Psoas muscle (tissue), 8 donors: Measurements from ENCODE around the gene TEFM. TPM values are rescaled to one million over a fixed set of nuclear protein-coding genes. Genes with fewer than 3 reads are reported as not detected.

Source experiments
- ATAC-seq, 4 donors: fragments of 200-7000 bp; cut with Tn5 transposase; one replicate each; pipeline ENCODE4 v1.9.1; 2020; ENCODE audit warnings: moderate library complexity in 3 of 4, mild to moderate bottlenecking in 2 of 4
- DNase-seq, 2 donors: peaks; one replicate each; pipeline ENCODE4 v3.0.0-alpha.2; 2020
- H3K27ac ChIP-seq: fragments of 200-600 bp; one replicate; pipeline ENCODE4 v1.8.0; 2022
- H3K27me3 ChIP-seq, 3 donors: fragments of 200-600 bp in 1 of 3; one replicate each; pipeline versions ENCODE4 v1.6.1 to v1.8.0; 2013 to 2022; ENCODE audit warnings: low read length in 2 of 3, mild to moderate bottlenecking in 2 of 3, moderate library complexity in 1 of 3; ENCODE audit not compliant: insufficient read depth in 3 of 3
- H3K36me3 ChIP-seq, 2 donors: fragments of 200-600 bp in 1 of 2; one replicate each; pipeline versions ENCODE4 v1.6.1 to v1.8.0; 2013 to 2022; ENCODE audit warnings: low read depth in 1 of 2, mild to moderate bottlenecking in 1 of 2, moderate library complexity in 1 of 2; ENCODE audit not compliant: insufficient read depth in 1 of 2
- H3K4me1 ChIP-seq: fragments of 200-600 bp; one replicate; pipeline ENCODE4 v1.8.0; 2022
- H3K4me3 ChIP-seq: fragments of 200-600 bp; one replicate; pipeline ENCODE4 v1.8.0; 2022; ENCODE audit warnings: mild to moderate bottlenecking
- H3K9me3 ChIP-seq: fragments of 200-600 bp; one replicate; pipeline ENCODE4 v1.8.0; 2022
- WGBS, 3 donors: extraction: QIAGEN DNeasy Blood & Tissue Kit; methylation state at CpG; one replicate each; pipeline versions ENCODE4 v1.1.6 to v1.1.7; 2013; 5-methylcytosine and 5-hydroxymethylcytosine counted together
- intact Hi-C, 2 donors: fragments of 100-400 bp; cut with DNase I; formaldehyde crosslinking; loops; one replicate each; pipeline versions ENCODE4 v1.11.0 to v1.14.2; 2022
- polyA plus RNA-seq, 3 donors: library from polyadenylated mRNA; stranded (reverse); fragments of 200-250 nt; gene quantifications; one replicate each; pipeline ENCODE4 v1.2.3, GENCODE V29; 2013
- total RNA-seq, 4 donors: library from RNA; stranded (reverse); fragmentation: NEBNext Ultra II Directional in 2 of 4; extraction: Animal tissue kit (Norgen Biotek cat#: 25700) in 2 of 4; gene quantifications; one replicate each; pipeline versions ENCODE4 v1.2.1 to v1.2.4, GENCODE V29; 2021 to 2023
- TF ChIP-seq, protein P1 (sequence below): fragments of 200-600 bp; IDR thresholded peaks from one replicate; pipeline ENCODE4 v1.8.0; 2022; ENCODE audit warnings: antibody characterized with exemption
- donor health status: healthy with polysubstance abuse.
- donor health status: DM: no; HTN: no; CAD: no; lungs with moderate emphysema.
- donor health status: Bipolar disorder and iron deficiency.
- donor health status: healthy.
- donor health status: DM: yes; HTN: yes; CAD: no.
- donor health status: DM: no; HTN: no; CAD: no.
- donor health status: DM: no; HTN: no; CAD: no.
- donor health status: DM: yes; HTN: yes; CAD: no.

The TEFM gene
- total and polyA plus RNA-seq, 7 donors, result 8.0 to 37.0 (median 10.9) TPM

DNA sequence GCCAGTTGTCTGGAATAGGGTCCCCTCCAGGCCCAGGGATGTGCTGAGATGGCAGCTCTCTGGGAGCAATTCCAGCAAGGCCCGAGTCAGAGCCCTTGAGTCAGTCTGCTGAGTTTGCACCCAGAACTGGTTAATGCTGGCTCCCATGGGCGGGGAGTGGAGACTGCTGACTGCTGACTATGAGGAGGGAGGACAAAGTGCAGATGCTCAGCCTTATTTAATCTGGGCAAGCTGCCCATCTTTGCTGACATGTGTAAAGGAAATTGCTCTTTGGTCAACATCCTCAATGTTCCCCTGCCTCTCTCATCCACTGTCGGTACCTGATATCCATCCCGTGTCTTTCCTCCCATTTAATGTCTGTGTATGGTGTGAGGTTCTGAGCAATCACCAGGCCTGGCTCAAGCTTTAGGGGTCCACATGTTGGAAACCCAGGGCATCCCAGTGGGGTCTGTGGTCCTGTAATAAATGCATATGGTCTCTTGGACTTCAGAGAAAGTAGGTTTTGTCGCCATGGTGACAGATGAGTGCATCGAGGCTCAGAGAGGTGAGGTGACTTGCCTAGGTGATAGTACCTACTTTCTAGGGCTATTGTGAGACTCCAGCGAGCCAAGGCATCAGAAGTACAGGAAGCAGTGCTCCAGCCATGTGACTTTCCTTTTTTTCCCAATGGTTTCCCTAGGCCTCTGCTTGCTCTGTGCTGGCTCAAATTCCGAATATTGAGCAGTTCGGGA is 44.8 kb upstream of the TEFM start:
- DNase-seq (peak; percentile 57 to 75), ATAC-seq (peak in 3 of 4 donors; percentile 55 to 61 (median 57))
- Histone ChIP-seq H3K4me1 (no peaks in the 10 kb centered on the region), H3K4me3 (no peak overlapping the region), H3K27me3 (no peaks in the 10 kb centered on the region), H3K36me3 (no peaks in the 10 kb centered on the region), H3K27ac (no peak overlapping the region), H3K9me3 (no peaks in the 10 kb centered on the region)
- WGBS, 3 donors, result 58 to 69% (median 67%) methylated on average over 9 of the region's 9 CpGs
- TF ChIP-seq, protein P1, sequence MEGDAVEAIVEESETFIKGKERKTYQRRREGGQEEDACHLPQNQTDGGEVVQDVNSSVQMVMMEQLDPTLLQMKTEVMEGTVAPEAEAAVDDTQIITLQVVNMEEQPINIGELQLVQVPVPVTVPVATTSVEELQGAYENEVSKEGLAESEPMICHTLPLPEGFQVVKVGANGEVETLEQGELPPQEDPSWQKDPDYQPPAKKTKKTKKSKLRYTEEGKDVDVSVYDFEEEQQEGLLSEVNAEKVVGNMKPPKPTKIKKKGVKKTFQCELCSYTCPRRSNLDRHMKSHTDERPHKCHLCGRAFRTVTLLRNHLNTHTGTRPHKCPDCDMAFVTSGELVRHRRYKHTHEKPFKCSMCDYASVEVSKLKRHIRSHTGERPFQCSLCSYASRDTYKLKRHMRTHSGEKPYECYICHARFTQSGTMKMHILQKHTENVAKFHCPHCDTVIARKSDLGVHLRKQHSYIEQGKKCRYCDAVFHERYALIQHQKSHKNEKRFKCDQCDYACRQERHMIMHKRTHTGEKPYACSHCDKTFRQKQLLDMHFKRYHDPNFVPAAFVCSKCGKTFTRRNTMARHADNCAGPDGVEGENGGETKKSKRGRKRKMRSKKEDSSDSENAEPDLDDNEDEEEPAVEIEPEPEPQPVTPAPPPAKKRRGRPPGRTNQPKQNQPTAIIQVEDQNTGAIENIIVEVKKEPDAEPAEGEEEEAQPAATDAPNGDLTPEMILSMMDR, result no peak
- intact Hi-C loops, result no loop called here

GRCh38 chr17:30950189-30950588 is 44.2 kb upstream of the TEFM start:
- no peaks in the 10 kb centered on the region for H3K4me1 ChIP-seq
- DNase-seq, result peak in 1 of 2 donors; percentile 34

GRCh38 chr17:30947796-30948195 is 41.8 kb upstream of the TEFM start:
- H3K4me1 ChIP-seq, result no peaks in the 10 kb centered on the region
- no peak overlapping the region for H3K27ac ChIP-seq
- no peaks in the 10 kb centered on the region for H3K36me3 ChIP-seq
- WGBS, 3 donors, result 94 to 96% (median 95%) methylated on average over 5 of the region's 5 CpGs
- H3K4me3 ChIP-seq, result no peak overlapping the region
- intact Hi-C loops, result no loop called here
- H3K27me3 ChIP-seq, result no peaks in the 10 kb centered on the region
- DNase-seq (peak in 1 of 2 donors; percentile 9), ATAC-seq (no peak)
- TF ChIP-seq, protein P1, result no peak
- no peaks in the 10 kb centered on the region for H3K9me3 ChIP-seq

More at GRCh38 chr17:30950189-30950588, 44.2 kb upstream of the TEFM start:
- Histone ChIP-seq H3K9me3 (no peaks in the 10 kb centered on the region), H3K36me3 (no peaks in the 10 kb centered on the region), H3K27ac (peak overlapping the region; percentile 11), H3K27me3 (no peaks in the 10 kb centered on the region), H3K4me3 (no peak overlapping the region)
- 90 to 91% (median 91%) methylated on average over 5 of the region's 5 CpGs for WGBS, 3 donors
- ATAC-seq, result no peak
- TF ChIP-seq, protein P1, result no peak
- intact Hi-C loops, result no loop called here

- ATAC-seq (no peak), DNase-seq (no peak)
- Histone ChIP-seq H3K27me3 (no peaks in the 10 kb centered on the region), H3K27ac (no peak overlapping the region), H3K36me3 (no peaks in the 10 kb centered on the region), H3K4me3 (no peak overlapping the region), H3K4me1 (no peaks in the 10 kb centered on the region), H3K9me3 (no peaks in the 10 kb centered on the region)
- TF ChIP-seq, protein P1, result no peak
- WGBS, 3 donors, result 68 to 70% (median 70%) methylated on average over 4 of the region's 4 CpGs
- intact Hi-C loops, result no loop called here
These were observed 36.5 kb upstream of the TEFM start for GRCh38 chr17:30942308-30943079.
